SKM-1 (cell line): ENCODE measurements around the gene CENPP.
"Not testable (repeated sequence)": the region's sequence is repeated elsewhere in the genome, so short reads cannot be mapped to it uniquely, and the experiment has no call there.

Experiments used
- DNase-seq: peaks from one replicate; lab custom pipeline; 2025; ENCODE audit not compliant: unreplicated experiment; lab: John Stamatoyannopoulos, UW

Gene CENPP

GRCh38 chr9:92377876-92378275, 52.1 kb downstream of the CENPP start:
- DNase-seq: no peak

DNA sequence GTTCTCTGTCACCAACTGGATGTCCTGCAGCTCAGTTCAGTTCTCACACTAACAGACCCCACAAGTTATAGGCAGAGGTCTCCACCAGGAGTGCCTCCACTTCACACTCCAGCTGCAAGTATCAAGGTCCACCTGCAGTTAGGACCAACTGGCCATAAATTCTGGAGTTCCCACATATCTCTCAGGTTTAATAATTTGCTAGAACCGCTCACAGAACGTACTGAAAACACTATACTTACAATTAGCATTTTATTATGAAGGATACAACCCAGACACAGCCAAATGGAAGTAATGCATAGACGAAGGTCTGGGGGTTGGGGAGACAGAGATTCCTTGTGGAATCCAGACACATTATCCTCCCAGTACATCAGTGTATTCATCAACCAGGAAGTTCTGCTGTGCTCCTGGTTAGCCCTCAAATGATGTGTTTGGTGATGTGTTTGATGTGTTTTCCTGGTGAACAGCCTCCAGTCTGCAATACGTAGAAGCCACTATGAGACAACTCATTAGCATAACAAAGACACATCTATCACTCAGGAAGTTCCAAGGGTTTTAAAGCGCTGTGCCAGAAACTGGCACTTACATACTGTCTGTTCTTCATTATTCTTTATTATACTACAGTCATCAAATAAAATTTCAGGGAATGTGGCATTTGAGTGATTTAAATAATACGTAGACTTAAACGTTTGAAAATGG, 53.3 kb downstream of the CENPP start:
- DNase-seq: no peak

DNA sequence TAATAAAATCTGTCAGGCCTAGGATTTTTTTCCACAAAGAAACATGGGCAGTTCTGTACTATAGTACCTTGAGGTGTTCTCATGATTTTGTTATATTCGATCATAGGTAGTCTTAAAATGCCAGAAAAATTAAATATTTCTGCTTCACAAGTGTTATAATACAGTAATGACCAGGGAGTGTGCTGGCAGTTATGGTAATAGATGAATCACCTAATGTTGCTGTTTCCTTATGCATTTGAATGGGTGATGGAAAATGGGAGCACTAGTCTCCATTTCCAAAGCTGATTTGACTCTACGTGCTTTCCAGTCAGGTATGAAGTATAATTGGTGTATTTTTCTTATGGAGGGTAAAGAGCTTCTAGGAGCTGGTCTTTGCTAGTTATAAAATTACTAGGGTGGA, 54.9 kb downstream of the CENPP start:
- DNase-seq: no peak

DNA sequence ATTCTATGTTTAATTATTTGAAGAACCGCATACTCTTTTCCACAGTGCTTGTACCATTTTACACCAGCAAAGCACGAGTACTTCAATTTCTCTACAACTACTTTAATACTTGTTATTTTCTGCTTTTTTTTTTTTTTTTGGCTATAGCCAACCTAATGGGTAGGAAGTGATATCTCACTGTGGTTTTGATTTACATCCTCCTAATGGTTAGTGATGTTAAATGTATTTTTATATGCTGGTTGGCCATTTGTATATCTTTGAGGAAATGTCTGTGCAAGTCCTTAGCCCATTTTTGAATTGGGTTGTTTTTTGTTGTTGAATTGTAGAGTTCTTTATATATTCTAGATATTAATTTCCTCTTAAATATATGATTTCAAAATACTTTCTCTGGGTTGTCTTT, 56.0 kb downstream of the CENPP start:
- no peak for DNase-seq

- no peak for DNase-seq
Measured at GRCh38 chr9:92384375-92384774, 58.6 kb downstream of the CENPP start.

- no peak for DNase-seq
Measured at GRCh38 chr9:92385001-92385400, 59.2 kb downstream of the CENPP start.

- DNase-seq: no peak
Measured at GRCh38 chr9:92385477-92385876, 59.7 kb downstream of the CENPP start.

DNA sequence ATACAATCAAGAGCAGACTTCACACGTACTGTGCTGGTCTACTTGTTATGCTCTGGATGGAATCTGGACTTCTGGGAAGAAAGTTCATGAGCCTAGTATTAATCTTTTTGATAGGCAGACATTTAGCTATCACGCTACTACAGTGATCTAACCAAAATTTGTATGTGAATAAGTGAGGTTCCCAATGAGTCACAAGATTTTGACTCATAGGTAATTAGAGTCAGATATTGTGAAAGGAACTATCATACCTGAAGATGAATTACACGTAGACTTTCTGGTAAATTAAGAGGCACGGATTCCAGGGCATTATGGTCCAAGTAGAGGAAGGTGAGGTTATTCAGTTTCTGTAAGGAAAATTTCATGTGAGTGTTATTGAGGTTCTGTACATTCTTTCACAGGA, 60.2 kb downstream of the CENPP start:
- DNase-seq: no peak

DNA sequence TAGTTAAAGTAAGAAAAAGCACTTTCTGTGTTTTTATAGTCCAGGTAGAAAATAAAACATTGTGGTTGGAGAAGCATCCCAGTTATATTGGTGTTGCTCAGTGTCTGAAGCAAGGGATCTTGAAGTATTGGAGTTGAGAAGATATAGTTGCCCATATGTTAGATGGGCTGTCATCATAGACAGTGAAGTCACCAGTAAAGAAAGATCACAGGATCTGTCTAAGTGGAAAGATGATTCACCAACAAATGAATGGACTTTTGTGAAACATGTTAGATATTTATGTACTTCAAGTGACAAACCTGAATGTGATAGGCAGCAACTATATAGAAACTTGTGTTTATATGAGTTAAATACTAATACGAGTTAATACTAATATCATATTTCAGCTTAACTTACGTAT, 66.9 kb downstream of the CENPP start:
- DNase-seq: no peak

- DNase-seq: no peak
Measured at GRCh38 chr9:92393686-92394085, 67.9 kb downstream of the CENPP start.

- no peak for DNase-seq
Measured at GRCh38 chr9:92395617-92396016, 69.9 kb downstream of the CENPP start.

DNA sequence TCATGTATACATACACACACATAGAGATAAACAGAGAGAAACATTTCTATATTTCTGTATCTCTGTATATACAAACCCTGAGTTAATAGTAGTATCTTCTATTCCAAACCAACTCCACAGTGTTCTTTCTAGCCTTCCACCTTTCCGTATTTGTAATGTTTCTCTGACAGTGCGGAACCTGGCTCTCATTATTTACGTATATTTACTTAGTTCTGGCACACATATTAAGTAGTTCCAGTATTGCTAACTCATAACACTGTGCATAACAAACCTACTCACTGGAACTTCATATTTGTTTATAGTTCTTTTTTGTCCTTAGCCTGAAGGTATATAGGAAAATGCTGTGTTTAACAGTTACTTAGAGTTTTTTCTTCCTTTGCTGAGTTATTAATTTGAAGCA, 72.1 kb downstream of the CENPP start:
- no peak for DNase-seq

DNA sequence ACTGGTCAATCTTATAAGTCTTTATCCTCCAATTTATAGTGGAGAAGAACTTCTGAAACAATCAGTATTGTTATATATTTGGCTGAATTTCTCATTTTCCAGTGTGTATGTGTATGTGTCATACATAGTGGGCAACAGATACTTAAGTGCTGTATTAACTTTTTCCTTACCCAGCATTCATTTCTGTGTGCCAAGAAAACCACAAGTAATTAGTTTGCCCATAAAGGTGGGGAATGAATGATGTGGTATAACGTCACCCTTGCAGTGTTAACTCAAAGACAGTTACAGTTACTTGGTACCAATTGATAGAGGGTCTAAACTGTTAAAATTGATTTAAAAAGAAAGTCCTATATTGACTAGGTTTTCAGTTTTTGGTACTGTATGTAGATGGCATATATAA, 76.6 kb downstream of the CENPP start:
- DNase-seq: no peak

- no peak for DNase-seq
Measured at GRCh38 chr9:92402826-92403745, 77.3 kb downstream of the CENPP start.

DNA sequence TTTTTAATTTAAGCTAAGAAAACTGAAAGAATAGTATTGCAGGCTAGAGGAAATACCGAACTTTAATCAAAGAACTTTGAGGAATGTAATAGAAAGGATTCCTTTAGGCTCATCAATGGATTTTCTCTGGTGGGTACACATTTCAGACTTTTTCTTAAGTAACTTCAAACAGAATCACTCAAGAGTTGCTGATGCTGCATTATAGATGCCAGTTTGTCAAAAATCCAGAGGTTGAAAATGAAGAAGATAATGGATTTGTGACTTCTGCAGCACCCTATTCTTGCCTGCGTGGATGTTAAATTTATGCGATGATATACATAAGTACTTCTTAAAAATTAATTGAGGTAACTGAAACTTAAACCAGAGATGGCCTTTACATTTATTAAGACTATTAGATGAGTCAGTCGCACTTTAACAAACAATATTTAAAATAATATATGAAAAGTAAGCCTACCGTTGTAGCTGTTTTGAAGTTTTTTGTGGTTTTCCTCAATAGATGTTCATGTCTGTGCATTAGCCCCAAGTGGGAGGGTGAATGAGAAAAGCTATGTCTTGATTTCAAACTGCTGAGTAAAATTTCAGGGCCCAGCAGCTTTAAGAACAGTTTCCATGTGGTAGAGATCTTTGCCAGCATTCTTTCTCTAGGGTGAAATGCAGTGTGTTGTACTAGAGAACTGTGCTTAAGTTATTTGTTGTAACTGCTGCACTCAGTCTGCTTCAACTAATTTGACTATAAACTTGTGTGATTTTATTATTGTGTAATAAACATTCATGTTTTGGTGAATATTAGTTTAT, 78.5 kb downstream of the CENPP start, which contains the start of gene OGN:
TSS of gene OGN (minus strand) at position 537 of the 795 bp plus-strand sequence. CDS start 1,171 bp downstream, outside the sequence.
- no peak for DNase-seq

DNA sequence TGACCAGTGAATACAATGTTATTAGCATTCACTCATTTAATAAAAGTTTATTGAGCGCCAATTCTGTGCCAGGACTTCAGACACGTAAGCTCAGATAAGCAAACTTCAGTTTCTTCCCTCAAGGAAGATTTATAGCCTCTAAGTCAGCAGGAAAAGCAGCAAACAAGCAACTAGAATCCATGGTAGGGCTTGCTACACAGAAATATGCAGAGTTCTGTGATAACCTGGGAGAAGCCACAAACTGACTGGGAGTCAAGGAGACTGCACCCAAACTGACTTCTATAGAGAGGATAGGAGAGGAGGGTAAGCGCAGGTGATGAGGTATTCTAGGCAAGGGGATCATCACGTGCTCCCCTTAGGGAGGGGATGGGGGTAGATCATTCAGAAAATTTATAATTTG, 80.1 kb downstream of the CENPP start:
- no peak for DNase-seq

- peak; percentile 23 for DNase-seq
Measured at GRCh38 chr9:92406477-92406876, 80.7 kb downstream of the CENPP start.

GRCh38 chr9:92407818-92408217, 82.1 kb downstream of the CENPP start:
- no peak for DNase-seq

- DNase-seq: no peak
Measured at GRCh38 chr9:92408747-92409478, 83.2 kb downstream of the CENPP start.

- not testable (repeated sequence) for DNase-seq
Measured at GRCh38 chr9:92411157-92411556, 85.4 kb downstream of the CENPP start.

GRCh38 chr9:92414566-92414965, 88.8 kb downstream of the CENPP start:
- DNase-seq: no peak
